Activated CD8-positive, alpha-beta T cell treated with anti-CD3 and anti-CD28 coated beads for 36 hours (primary cell): Measurements from ENCODE around the gene NOS2. TPM values are rescaled to one million over a fixed set of nuclear protein-coding genes. Genes with fewer than 3 reads are reported as not detected.
"Not testable (repeated sequence)": the region's sequence is repeated elsewhere in the genome, so short reads cannot be mapped to it uniquely, and the experiment has no call there.

Experiments used
- ATAC-seq: fragments of 200-7000 bp; cut with Tn5 transposase; one replicate; pipeline ENCODE4 v1.10.0; 2021; ENCODE audit warnings: mild to moderate bottlenecking, moderate library complexity
- CTCF ChIA-PET: fragments of 350-600 bp; sonication (Branson Sonifier 250); formaldehyde crosslinking; loops from one replicate; lab custom pipeline; 2021; ENCODE audit warnings: antibody characterized with exemption; lab: Charles Lee
- POLR2A ChIA-PET: fragments of 350-600 bp; sonication (Branson Sonifier 250); formaldehyde crosslinking; loops from one replicate; lab custom pipeline; 2021; ENCODE audit warnings: antibody characterized with exemption; lab: Charles Lee
- DNase-seq: peaks from one replicate; pipeline ENCODE4 v3.0.0-alpha.2; 2020
- H3K27ac Mint-ChIP-seq: one replicate; pipeline ENCODE4 v1.8.0; 2021; ENCODE audit warnings: mild to moderate bottlenecking, mixed read lengths
- H3K27me3 Mint-ChIP-seq: one replicate; pipeline ENCODE4 v1.8.0; 2021; ENCODE audit warnings: mixed read lengths
- H3K36me3 Mint-ChIP-seq: one replicate; pipeline ENCODE4 v1.8.0; 2021; ENCODE audit warnings: low read depth, mixed read lengths
- H3K4me1 Mint-ChIP-seq: one replicate; pipeline ENCODE4 v1.8.0; 2021; ENCODE audit warnings: low read depth, mixed read lengths
- H3K4me3 Mint-ChIP-seq: one replicate; pipeline ENCODE4 v1.8.0; 2021; ENCODE audit warnings: mild to moderate bottlenecking, moderate library complexity, mixed read lengths
- H3K9me3 Mint-ChIP-seq: one replicate; pipeline ENCODE4 v1.8.0; 2021; ENCODE audit warnings: mixed read lengths
- CTCF ChIP-seq: fragments of 200-600 bp; IDR thresholded peaks from one replicate; pipeline ENCODE4 v1.8.0; 2022; ENCODE audit warnings: antibody characterized with exemption, mild to moderate bottlenecking
- intact Hi-C: fragments of 100-400 bp; cut with micrococcal nuclease; formaldehyde crosslinking; loops from one replicate; pipeline ENCODE4 v1.10.0; 2022
- total RNA-seq, 2 experiments: library from RNA; stranded (reverse); gene quantifications; one replicate each; pipeline ENCODE4 v1.2.3, GENCODE V29; 2021

Gene NOS2
- total RNA-seq, 2 experiments from 2014 or later, result not detected

GRCh38 chr17:27836651-27837050 lies 36.3 kb upstream of the NOS2 start:
- POLR2A ChIA-PET, result interaction anchor here (1.0 kb wide), 1 partner anchor 21 kb away, joined by 3 read pairs; no protein-coding TSS in a partner anchor
- ATAC-seq (no peak), DNase-seq (no peak)
- Mint-ChIP-seq H3K36me3 (no peaks in the 10 kb centered on the region), H3K27ac (no peak overlapping the region), H3K9me3 (no peaks in the 10 kb centered on the region), H3K27me3 (no peaks in the 10 kb centered on the region), H3K4me3 (no peak overlapping the region), H3K4me1 (no peaks in the 10 kb centered on the region)
- intact Hi-C loops, result no loop called here
- CTCF ChIA-PET, result interaction anchor here (1.5 to 1.6 kb wide), 3 partner anchors 28 to 44 kb away, joined by 4 to 7 read pairs (median 5); no protein-coding TSS in a partner anchor
- no peak for TF ChIP-seq CTCF

GRCh38 chr17:27834571-27834970 lies 34.2 kb upstream of the NOS2 start:
- H3K9me3 Mint-ChIP-seq, result no peaks in the 10 kb centered on the region
- CTCF ChIA-PET, result interaction anchor here (0.9 to 1.8 kb wide), 2 partner anchors 29 to 45 kb away, joined by 3 to 5 read pairs; no protein-coding TSS in a partner anchor
- TF ChIP-seq CTCF, result no peak
- POLR2A ChIA-PET, result interaction anchor here (0.6 kb wide), 1 partner anchor 11 kb away, joined by 3 read pairs; no protein-coding TSS in a partner anchor
- intact Hi-C loops, result no loop called here
- H3K4me3 Mint-ChIP-seq, result no peak overlapping the region
- no peak overlapping the region for H3K27ac Mint-ChIP-seq
- DNase-seq (no peak), ATAC-seq (no peak)
- no peaks in the 10 kb centered on the region for H3K27me3 Mint-ChIP-seq
- no peaks in the 10 kb centered on the region for H3K4me1 Mint-ChIP-seq
- no peaks in the 10 kb centered on the region for H3K36me3 Mint-ChIP-seq

- no peak for TF ChIP-seq CTCF
- ATAC-seq, result no peak
Observed at GRCh38 chr17:27832831-27833230, 32.5 kb upstream of the NOS2 start.

GRCh38 chr17:27829888-27830287 lies 29.6 kb upstream of the NOS2 start:
- H3K9me3 Mint-ChIP-seq, CTCF ChIA-PET, H3K4me3 Mint-ChIP-seq, POLR2A ChIA-PET, H3K36me3 Mint-ChIP-seq, DNase-seq, ATAC-seq, H3K4me1 Mint-ChIP-seq, H3K27ac Mint-ChIP-seq: not testable (repeated sequence)
- intact Hi-C loops, result loop anchor here (10.0 kb wide), 1 partner anchor 125 kb away; no protein-coding TSS in a partner anchor
- H3K27me3 Mint-ChIP-seq, result peaks cover 10% of the 10 kb centered on the region

More at GRCh38 chr17:27832831-27833230, 32.5 kb upstream of the NOS2 start:
- Mint-ChIP-seq H3K36me3 (no peaks in the 10 kb centered on the region), H3K27ac (no peak overlapping the region), H3K4me3 (no peak overlapping the region), H3K4me1 (no peaks in the 10 kb centered on the region), H3K27me3 (peaks cover 4% of the 10 kb centered on the region), H3K9me3 (no peaks in the 10 kb centered on the region)
- ChIA-PET POLR2A (interaction anchor here (1.2 kb wide), 1 partner anchor 14 kb away, joined by 3 read pairs; no protein-coding TSS in a partner anchor), CTCF (interaction anchor here (1.0 to 2.2 kb wide), 5 partner anchors 9 to 61 kb away, joined by 3 to 12 read pairs (median 3); no protein-coding TSS in a partner anchor)
- intact Hi-C loops, result no loop called here
- no peak for DNase-seq

- H3K9me3 Mint-ChIP-seq, H3K27ac Mint-ChIP-seq, H3K36me3 Mint-ChIP-seq, DNase-seq, H3K4me3 Mint-ChIP-seq, H3K4me1 Mint-ChIP-seq: not testable (repeated sequence)
- intact Hi-C loops, result loop anchor here (10.0 kb wide), 1 partner anchor 126 kb away; no protein-coding TSS in a partner anchor
- ATAC-seq, result peak; percentile 47
- H3K27me3 Mint-ChIP-seq, result peaks cover 10% of the 10 kb centered on the region
- CTCF ChIA-PET, result interaction anchor here (1.6 kb wide), 1 partner anchor 18 kb away, joined by 8 read pairs; no protein-coding TSS in a partner anchor
- POLR2A ChIA-PET, result interaction anchor here (0.7 kb wide), 1 partner anchor 17 kb away, joined by 3 read pairs; no protein-coding TSS in a partner anchor
Observed at GRCh38 chr17:27829143-27829711, 28.9 kb upstream of the NOS2 start.

GRCh38 chr17:27825459-27825858 lies 25.1 kb upstream of the NOS2 start:
- DNase-seq, result no peak
- Mint-ChIP-seq H3K36me3 (peaks cover 1% of the 10 kb centered on the region), H3K4me3 (no peak overlapping the region), H3K4me1 (no peaks in the 10 kb centered on the region), H3K27me3 (peaks cover 10% of the 10 kb centered on the region), H3K9me3 (peaks cover 18% of the 10 kb centered on the region), H3K27ac (no peak overlapping the region)
- TF ChIP-seq CTCF, result no peak
- no peak for ATAC-seq
- CTCF ChIA-PET, result no interaction called here
- POLR2A ChIA-PET, result no interaction called here
- intact Hi-C loops, result loop anchor here (10.0 kb wide), 1 partner anchor 129 kb away; no protein-coding TSS in a partner anchor
